DMS114 treated with DMSO at 0.1 percent for 48 hours (cell line): Measurements from ENCODE around the gene SPATA1.
"Not testable (repeated sequence)": the region's sequence is repeated elsewhere in the genome, so short reads cannot be mapped to it uniquely, and the experiment has no call there.

Experiments used
- DNase-seq: peaks from one replicate; lab custom pipeline; 2025; ENCODE audit not compliant: unreplicated experiment; lab: John Stamatoyannopoulos, UW

The SPATA1 gene

GRCh38 chr1:84506002-84506728 lies at the start of gene SPATA1, which contains the start of gene GNG5:
SPATA1 (plus strand) TSS chr1:84506386; CDS start chr1:84516360, 9,974 bp downstream.
GNG5 (minus strand) TSS chr1:84506581; CDS start chr1:84506091, 490 bp downstream.
- DNase-seq = peak; percentile 95

- DNase-seq = no peak
Measured at GRCh38 chr1:84462118-84462517, 44.1 kb upstream of the SPATA1 start.

- no peak for DNase-seq
Measured at GRCh38 chr1:84467298-84467697, 38.9 kb upstream of the SPATA1 start.

- no peak for DNase-seq
Measured at GRCh38 chr1:84476225-84476624, 30.0 kb upstream of the SPATA1 start.

- DNase-seq = peak; percentile 90
Measured at GRCh38 chr1:84478876-84479868, 27.0 kb upstream of the SPATA1 start, which contains the start of gene RPF1. RPF1 (plus strand) TSS chr1:84479266; CDS start chr1:84479282, 16 bp downstream.

GRCh38 chr1:84479998-84480397 lies 26.2 kb upstream of the SPATA1 start:
- DNase-seq = no peak

- DNase-seq = no peak
Measured at GRCh38 chr1:84480650-84481049, 25.5 kb upstream of the SPATA1 start.

- no peak for DNase-seq
Measured at GRCh38 chr1:84481317-84481716, 24.9 kb upstream of the SPATA1 start.

GRCh38 chr1:84488107-84488506 lies 18.1 kb upstream of the SPATA1 start:
- no peak for DNase-seq

- DNase-seq = no peak
Measured at GRCh38 chr1:84489766-84490165, 16.4 kb upstream of the SPATA1 start.

- no peak for DNase-seq
Measured at GRCh38 chr1:84492726-84493125, 13.5 kb upstream of the SPATA1 start.

- DNase-seq = no peak
Measured at GRCh38 chr1:84493747-84494146, 12.4 kb upstream of the SPATA1 start.

GRCh38 chr1:84496498-84496897 lies 9.7 kb upstream of the SPATA1 start:
- DNase-seq = no peak

GRCh38 chr1:84497631-84498275 lies 8.4 kb upstream of the SPATA1 start:
- no peak for DNase-seq

GRCh38 chr1:84502927-84503326 lies 3.3 kb upstream of the SPATA1 start:
- DNase-seq = no peak

- DNase-seq = no peak
Measured at GRCh38 chr1:84504580-84505492, 1.4 kb upstream of the SPATA1 start.

GRCh38 chr1:84505493-84506001 lies 639 bp upstream of the SPATA1 start:
- peak; percentile 56 for DNase-seq

GRCh38 chr1:84506729-84507453 lies 705 bp downstream of the SPATA1 start:
- no peak for DNase-seq

- DNase-seq = not testable (repeated sequence)
Measured at GRCh38 chr1:84507887-84508286, 1.7 kb downstream of the SPATA1 start.
